OCI-LY7 (cell line): ENCODE measurements around the gene CYTH3.

Experiments
- EZH2phosphoT487 ChIP-seq: fragments of 200-600 bp; sonication (generic); IDR thresholded peaks from 2 replicates; pipeline ENCODE4 v1.6.1; 2018; ENCODE audit warnings: low read depth, borderline replicate concordance, mild to moderate bottlenecking, mixed run types, antibody characterized with exemption, low read length, moderate library complexity, mixed read lengths
- TF ChIP-seq, protein P1 (sequence below): fragments of 200-600 bp; sonication (generic); conservative IDR thresholded peaks from 2 replicates; pipeline ENCODE4 v1.5.1; 2014; ENCODE audit warnings: mild to moderate bottlenecking, antibody characterized with exemption, low read length, moderate library complexity, mixed read lengths

GRCh38 chr7:6165521-6166320 lies 106.7 kb downstream of the CYTH3 start:
- TF ChIP-seq, protein P1, sequence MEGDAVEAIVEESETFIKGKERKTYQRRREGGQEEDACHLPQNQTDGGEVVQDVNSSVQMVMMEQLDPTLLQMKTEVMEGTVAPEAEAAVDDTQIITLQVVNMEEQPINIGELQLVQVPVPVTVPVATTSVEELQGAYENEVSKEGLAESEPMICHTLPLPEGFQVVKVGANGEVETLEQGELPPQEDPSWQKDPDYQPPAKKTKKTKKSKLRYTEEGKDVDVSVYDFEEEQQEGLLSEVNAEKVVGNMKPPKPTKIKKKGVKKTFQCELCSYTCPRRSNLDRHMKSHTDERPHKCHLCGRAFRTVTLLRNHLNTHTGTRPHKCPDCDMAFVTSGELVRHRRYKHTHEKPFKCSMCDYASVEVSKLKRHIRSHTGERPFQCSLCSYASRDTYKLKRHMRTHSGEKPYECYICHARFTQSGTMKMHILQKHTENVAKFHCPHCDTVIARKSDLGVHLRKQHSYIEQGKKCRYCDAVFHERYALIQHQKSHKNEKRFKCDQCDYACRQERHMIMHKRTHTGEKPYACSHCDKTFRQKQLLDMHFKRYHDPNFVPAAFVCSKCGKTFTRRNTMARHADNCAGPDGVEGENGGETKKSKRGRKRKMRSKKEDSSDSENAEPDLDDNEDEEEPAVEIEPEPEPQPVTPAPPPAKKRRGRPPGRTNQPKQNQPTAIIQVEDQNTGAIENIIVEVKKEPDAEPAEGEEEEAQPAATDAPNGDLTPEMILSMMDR, result no peak
- TF ChIP-seq EZH2phosphoT487, result no peak
